CD4-positive, alpha-beta T cell treated with Interleukin-4 for 1 hour (primary cell): ENCODE measurements around the gene ZCCHC14.
"Not testable (repeated sequence)": the region's sequence is repeated elsewhere in the genome, so short reads cannot be mapped to it uniquely, and the experiment has no call there.

Experiments used
- DNase-seq, 2 donors: peaks; one replicate each; pipeline ENCODE4 v3.0.0-alpha.2; 2020 to 2022

ZCCHC14 gene

DNA sequence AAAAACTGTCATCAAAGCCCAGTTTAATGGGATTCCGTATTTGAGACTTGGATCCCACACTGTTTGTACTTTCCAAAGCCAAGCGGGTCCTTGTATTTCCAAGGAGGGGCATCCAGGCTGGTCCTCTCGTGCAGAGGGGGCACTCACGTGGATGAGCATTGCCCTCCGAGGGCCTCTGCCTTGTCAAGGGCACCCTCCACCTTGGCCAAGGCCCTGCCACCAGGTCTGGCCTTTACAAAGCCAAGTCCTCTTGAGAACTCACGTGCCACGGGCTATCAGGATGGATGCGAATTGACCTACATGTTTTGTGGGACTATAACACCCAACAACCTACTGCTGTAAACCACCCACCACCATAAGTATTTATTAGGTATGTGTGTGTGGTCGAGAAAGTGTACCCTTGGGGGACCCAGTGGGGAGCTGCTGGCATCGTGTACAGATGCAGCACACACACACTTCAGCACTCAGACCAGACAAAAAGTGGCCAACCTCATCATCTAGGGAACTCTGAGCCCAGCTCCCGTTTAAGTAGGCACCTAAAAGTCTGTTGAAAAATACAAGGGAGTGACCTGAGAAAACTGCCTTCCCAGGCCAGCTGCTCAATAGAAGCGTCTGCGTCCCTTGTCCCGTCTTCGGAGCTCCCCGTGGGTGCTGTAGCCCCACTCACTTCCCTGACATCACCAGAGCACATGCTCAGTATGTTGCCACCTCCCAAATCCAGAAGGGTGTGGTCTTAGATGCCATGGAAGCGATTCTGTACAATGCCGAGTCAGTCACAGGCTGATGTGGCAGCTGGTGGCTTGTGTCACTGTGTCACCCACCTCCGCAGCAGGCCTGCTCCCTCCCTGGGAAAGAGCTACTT lies 87.8 kb downstream of the ZCCHC14 start:
- DNase-seq = no peak

DNA sequence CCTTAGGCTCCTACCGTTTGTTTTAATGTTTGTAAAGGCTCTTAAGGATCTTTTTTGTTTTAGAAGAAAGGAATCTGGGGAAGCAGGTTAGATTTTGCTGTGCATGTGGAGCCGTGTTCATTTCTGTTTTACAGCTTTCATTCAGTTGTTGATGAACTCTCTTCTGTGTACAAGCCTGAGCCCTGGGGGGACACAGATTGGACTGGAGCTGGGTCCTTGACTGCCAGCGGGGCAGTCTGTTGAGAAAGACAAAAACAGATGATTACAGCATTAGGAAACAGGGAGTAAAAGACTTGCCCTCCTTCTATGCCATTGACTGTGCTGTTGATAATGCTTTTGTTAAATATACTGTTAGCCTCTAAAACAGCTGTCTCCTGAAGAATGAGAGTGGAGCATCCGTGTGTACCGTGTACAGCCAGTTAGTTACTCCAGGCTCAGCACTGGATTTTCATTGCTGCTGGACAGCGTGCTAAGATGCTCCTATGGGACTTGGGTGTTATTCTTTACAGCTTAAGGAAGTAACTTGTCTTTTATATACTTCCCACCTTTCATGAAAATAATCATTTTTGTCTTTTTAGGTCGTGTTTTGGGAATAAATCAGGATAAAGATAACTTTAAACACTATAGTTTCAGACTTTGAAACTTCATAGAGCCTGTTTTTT lies 97.5 kb downstream of the ZCCHC14 start:
- DNase-seq = no peak

- no peak for DNase-seq
Measured at GRCh38 chr16:87393680-87394055, 99.2 kb downstream of the ZCCHC14 start.

GRCh38 chr16:87392821-87393679 lies 99.8 kb downstream of the ZCCHC14 start:
- DNase-seq = no peak

DNA sequence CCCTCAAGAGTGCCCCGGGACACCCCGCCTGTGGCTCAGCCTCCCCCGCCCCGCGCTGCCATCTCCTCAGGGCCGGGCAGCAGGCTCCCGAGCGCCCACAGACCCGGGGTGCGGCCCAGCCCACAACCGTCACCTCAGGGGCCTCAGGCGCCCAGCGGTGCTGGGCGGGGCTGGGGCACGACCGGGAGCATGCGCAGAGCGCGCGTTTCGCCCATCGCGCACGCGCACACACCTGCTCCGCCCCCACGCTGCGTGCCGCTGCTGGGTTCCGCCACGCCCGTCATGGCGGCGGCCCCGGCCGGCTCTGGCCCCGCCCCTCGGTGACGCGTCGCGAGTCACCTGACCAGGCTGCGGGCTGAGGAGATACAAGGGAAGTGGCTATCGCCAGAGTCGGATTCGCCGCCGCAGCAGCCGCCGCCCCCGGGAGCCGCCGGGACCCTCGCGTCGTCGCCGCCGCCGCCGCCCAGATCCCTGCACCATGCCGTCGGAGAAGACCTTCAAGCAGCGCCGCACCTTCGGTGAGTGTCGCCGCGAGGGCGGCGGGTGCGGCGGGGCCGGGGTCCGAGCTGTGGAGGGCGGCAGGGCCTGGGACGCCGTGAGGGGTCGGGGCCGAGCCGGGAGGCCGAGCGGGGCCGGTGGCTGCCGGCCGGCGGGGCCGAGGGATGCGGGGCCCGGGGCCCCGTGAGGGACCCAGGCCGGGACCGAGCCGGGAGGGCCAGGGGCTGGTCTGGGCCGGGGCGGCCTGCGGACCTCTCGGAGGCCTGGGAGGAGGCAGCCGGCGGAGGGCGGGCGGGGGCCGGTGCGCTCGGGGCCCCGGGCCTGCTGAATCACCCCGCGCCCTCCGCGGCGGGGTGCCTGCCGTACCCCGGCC lies 100.6 kb downstream of the ZCCHC14 start, which contains the start of gene MAP1LC3B:
TSS of gene MAP1LC3B (plus strand) at position 387 of the 871 bp plus-strand sequence. CDS start at position 479, 92 bp downstream.
- DNase-seq = peak; percentile 98

DNA sequence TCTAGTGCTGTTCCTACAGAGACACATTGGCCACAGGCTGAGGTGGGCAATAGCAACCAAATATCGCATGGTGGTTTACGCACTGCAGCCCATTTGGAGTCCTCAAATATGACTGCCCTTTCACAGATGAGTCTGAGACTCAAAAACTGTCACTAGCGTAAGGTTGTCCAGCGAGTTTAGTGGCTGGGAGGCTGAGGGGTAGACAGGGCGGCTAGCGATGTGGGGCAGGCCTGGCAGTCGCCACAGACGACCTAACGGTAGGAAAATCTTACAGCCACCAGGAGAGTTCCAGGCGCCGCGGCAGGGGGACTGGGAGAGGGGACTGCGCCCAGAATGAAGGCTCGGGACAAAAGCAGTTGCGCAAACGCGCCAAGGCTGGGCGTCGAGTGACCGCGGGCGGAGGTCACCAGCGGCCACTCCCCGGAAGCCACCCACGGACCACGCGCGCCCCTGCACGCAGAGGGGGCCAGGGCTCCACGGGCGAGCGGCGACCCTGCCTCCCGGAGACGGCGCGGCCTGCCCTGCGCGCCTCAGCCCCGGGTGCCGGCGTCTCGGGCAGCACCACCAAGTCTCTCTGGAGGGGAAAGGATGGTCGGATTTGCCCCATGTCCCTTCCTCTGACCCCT lies 101.4 kb downstream of the ZCCHC14 start:
- DNase-seq = no peak

GRCh38 chr16:87390641-87391323 lies 102.0 kb downstream of the ZCCHC14 start:
- no peak for DNase-seq

- not testable (repeated sequence) for DNase-seq
Measured at GRCh38 chr16:87389914-87390313, 102.9 kb downstream of the ZCCHC14 start.

GRCh38 chr16:87389245-87389644 lies 103.6 kb downstream of the ZCCHC14 start:
- no peak for DNase-seq

DNA sequence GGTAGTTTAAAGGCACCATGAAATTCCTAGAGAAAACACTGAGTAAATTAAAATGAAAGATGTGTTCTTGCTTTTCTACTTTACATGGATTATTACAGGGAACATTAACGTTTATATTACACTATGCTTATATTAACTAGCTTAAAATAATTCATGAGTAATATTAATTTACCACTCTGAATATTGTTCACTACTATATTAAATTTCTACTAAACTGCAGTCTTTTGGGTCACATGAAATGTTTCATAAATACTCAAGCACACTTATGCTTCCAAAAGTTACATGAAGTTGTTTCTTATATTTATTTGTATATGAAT lies 104.0 kb downstream of the ZCCHC14 start:
- DNase-seq = no peak

DNA sequence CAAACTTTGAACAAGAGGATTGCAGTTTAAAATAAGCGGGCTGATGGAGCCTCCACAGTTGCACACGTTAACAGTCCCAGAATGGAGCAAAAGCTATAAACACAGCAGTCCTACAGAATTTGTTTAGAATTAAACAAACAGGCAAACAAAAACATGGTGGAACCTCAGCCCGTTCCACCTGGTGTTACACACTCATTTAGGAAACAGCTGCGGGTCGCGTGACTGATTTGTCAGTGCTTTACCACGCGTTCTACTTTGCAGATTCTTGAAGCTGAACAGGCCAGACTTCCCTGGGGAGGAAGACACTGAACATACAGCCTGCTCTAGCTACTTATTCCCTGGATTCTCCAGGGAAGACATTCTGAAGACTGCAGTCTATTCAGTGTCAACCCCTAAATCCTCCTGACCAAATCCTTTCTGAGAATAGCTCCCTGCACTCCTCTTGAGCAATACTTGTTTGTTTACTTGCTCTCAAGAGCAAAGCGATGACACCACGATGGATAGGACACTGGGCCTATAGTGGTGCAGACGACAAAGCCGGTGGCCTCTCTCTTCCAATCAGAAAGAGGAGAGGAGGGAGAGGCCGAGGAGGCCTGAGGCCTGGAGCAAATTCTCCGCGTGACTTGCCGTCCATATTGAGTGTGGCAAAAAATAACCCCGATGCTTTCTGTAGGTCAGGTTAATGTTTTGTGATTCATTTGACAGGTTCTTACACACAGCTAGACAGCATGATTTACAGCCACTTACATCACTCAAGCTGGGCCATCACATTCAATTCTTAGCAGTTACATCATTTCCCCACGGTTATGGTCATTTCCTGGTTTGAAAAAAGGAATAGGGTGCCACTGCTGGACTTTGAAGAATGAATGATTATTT lies 104.6 kb downstream of the ZCCHC14 start:
- peak; percentile 96 for DNase-seq

DNA sequence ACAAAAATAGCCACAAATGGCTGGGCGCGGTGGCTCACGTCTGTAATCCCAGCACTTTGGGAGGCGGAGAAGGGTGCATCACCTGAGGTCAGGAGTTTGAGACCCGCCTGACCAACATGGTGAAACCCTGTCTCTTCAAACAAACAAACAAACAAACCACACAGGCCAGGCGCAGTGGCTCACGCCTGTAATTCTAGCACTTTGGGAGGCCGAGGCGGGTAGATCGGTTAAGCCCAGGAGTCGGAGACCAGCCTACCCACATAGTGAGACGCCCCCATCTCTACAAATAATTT lies 108.0 kb downstream of the ZCCHC14 start:
- DNase-seq = not testable (repeated sequence)

DNA sequence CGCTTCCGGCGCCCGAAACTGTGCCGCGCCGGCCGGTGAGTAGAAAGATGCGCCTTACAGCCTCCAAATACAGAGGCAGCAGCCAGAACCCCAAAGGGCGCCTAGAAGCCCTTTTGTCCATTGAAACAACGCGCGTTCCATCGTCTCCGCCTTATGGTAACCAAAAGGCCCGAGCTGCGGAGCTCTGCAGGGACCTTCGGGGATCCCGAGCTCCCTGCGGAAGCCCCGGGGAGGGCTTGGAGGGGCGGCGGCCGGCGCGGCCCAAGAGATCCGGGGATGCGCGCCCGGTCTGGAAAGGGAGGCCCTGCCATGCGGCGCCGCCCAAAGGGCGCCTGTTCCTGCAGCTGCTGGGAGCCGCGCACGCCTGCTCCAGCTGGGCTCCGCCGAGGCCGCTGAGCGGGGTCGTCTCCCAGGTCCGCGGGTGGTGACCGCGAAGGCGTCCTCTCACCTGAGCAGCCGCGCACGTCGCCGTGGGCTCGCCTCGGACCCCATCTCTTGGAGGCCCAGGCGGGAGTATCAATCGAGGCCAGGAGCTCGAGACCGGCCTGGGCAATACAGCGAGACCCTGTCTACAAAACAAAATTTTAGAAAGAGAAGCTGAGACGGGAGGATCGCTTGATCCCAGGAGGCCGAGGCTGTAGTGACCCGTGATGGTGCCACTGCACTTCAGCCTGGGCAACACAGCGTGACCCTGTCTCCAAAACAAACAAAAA lies 108.5 kb downstream of the ZCCHC14 start:
- DNase-seq = no peak

- DNase-seq = peak; percentile 86 to 89
Measured at GRCh38 chr16:87383505-87384161, 109.2 kb downstream of the ZCCHC14 start, which contains the start of gene FBXO31. TSS of gene FBXO31 (minus strand) at chr16:87383776. CDS start at chr16:87383744, 32 bp downstream.

- no peak for DNase-seq
Measured at GRCh38 chr16:87382023-87382785, 110.6 kb downstream of the ZCCHC14 start.

- no peak for DNase-seq
Measured at GRCh38 chr16:87380881-87381280, 111.9 kb downstream of the ZCCHC14 start.

- no peak for DNase-seq
Measured at GRCh38 chr16:87380403-87380802, 112.4 kb downstream of the ZCCHC14 start.

DNA sequence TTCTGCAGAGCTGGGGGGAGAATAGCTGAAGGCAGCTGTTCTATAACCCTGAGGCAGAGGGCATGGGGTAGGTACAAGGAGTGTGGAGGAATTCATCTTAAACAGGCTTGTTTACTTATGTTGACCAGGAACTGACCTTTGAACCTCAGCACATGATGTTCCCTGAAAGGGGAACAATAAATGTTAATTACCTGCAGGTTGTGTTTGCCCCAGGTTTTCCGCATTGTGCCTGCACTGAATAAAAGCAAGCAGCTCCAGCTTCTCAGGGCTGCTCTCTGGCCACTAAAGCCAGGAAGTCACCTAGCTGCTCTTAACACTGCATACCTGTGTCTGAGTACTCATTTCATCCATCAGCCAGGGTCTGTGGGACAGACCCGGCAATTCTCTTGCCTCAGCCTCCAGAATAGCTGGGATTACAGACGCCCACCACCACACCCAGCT lies 113.5 kb downstream of the ZCCHC14 start:
- not testable (repeated sequence) for DNase-seq
